Tibial artery (tissue), 4 donors: ENCODE results near the gene RGS11.

ENCODE experiments used
- DNase-seq, 2 donors: peaks; one replicate each; pipeline ENCODE4 v3.0.0-alpha.2; 2019
- H3K27ac ChIP-seq, 2 donors: fragments of 200-600 bp; sonication (generic) in 1 of 2; 1 replicate in 1 of 2; 2 replicates in 1 of 2; pipeline ENCODE4 v1.5.1; 2018 to 2019; ENCODE audit warnings: mild to moderate bottlenecking in 1 of 2
- H3K27me3 ChIP-seq, 2 donors: fragments of 200-600 bp; sonication (generic) in 1 of 2; one replicate each; pipeline versions ENCODE4 v1.5.1 to v1.6.0; 2016 to 2019
- H3K36me3 ChIP-seq, 3 donors: fragments of 200-600 bp; sonication (generic) in 2 of 3; one replicate each; pipeline ENCODE4 v1.5.1; 2016 to 2019; ENCODE audit warnings: mild to moderate bottlenecking in 2 of 3
- H3K4me1 ChIP-seq, 4 donors: fragments of 200-600 bp; sonication (generic) in 2 of 4; 1 replicate in 3 of 4; 2 replicates in 1 of 4; pipeline ENCODE4 v1.5.1; 2016 to 2019
- H3K4me3 ChIP-seq, 2 donors: fragments of 200-600 bp; sonication (generic) in 1 of 2; 1 replicate in 1 of 2; 2 replicates in 1 of 2; pipeline ENCODE4 v1.5.1; 2018 to 2019; ENCODE audit warnings: mild to moderate bottlenecking in 2 of 2
- H3K9me3 ChIP-seq, 3 donors: fragments of 200-600 bp; sonication (generic) in 1 of 3; one replicate each; pipeline ENCODE4 v1.5.1; 2016 to 2019
- intact Hi-C: fragments of 100-400 bp; cut with DNase I; formaldehyde crosslinking; loops from one replicate; pipeline ENCODE4 v1.15.0; 2023; ENCODE audit warnings: low total_unique reads
- TF ChIP-seq, protein P1 (sequence below), 2 experiments: fragments of 200-600 bp in 1 of 2; fragments of 450-650 bp in 1 of 2; IDR thresholded peaks; one replicate each; pipeline ENCODE4 v1.5.1; 2017 to 2019; ENCODE audit warnings: antibody characterized with exemption in 2 of 2, mild to moderate bottlenecking in 1 of 2, moderate library complexity in 1 of 2

RGS11 gene

DNA sequence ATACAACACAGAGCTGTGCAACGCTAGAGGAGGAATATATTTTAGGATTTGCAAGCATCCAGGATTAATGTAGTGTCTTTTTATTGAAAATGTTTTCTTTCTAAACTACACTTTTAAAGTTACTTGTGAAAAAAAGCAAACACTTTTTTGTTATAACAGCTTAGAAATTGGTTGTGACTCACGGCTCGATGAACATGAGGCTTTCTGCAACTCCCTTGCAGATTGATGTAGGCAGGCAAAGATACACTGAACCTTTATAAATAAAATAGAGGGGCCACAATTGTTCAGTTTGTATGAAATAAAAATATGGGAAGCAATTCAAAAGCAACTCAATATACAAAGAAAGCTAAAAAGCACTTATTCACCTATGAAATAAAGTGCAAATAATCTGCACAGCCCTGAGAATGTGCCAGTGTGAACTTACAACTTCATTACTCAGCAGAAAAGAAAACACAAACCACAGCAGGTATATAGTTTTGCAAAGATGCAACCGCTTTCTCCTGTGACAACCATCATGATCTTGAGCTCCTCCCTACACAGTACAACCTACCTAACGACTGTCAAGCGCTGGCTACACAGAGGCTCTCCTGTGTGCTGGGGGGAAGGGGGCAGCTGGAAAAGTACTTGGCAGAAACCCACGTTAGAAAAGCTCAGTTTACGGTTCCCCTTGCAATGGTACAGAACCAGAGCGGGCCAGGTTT is 47.4 kb downstream of the RGS11 start:
- no peak for DNase-seq
- intact Hi-C loops = no loop called here
- peak overlapping the region; percentile 90 to 95 for H3K27ac ChIP-seq

DNA sequence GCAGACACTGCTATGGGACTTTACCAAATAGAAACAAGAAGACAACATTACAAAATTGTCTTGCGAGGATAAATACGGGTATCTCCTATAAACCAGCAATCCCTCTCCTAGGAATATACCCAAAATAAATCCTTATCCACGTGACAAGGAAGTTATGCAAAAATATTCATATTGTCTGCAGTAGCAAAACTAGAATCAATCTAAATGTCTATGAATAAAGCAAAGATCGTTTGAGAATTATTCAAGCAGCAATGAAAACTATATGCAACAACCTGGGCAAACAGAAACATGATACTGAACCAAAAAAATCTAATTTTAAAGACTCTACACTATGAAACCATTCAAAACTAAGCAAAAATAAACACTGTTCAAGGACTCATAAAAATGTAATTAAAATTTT is 55.7 kb downstream of the RGS11 start:
- intact Hi-C loops = no loop called here
- Histone ChIP-seq H3K4me3 (no peak overlapping the region), H3K27ac (no peak overlapping the region), H3K36me3 (peaks cover 71 to 99% (median 76%) of the 10 kb centered on the region in 3 donors), H3K9me3 (no peaks in the 10 kb centered on the region), H3K27me3 (no peaks in the 10 kb centered on the region), H3K4me1 (no peaks in the 10 kb centered on the region)
- no peak for DNase-seq
- TF ChIP-seq, protein P1, sequence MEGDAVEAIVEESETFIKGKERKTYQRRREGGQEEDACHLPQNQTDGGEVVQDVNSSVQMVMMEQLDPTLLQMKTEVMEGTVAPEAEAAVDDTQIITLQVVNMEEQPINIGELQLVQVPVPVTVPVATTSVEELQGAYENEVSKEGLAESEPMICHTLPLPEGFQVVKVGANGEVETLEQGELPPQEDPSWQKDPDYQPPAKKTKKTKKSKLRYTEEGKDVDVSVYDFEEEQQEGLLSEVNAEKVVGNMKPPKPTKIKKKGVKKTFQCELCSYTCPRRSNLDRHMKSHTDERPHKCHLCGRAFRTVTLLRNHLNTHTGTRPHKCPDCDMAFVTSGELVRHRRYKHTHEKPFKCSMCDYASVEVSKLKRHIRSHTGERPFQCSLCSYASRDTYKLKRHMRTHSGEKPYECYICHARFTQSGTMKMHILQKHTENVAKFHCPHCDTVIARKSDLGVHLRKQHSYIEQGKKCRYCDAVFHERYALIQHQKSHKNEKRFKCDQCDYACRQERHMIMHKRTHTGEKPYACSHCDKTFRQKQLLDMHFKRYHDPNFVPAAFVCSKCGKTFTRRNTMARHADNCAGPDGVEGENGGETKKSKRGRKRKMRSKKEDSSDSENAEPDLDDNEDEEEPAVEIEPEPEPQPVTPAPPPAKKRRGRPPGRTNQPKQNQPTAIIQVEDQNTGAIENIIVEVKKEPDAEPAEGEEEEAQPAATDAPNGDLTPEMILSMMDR (IDR thresholded peaks at IDR 0.05) = no peak

More for the DNA sequence above, 47.4 kb downstream of the RGS11 start:
- Histone ChIP-seq H3K9me3 (no peaks in the 10 kb centered on the region), H3K4me3 (peak overlapping the region; percentile 79 to 88), H3K36me3 (peaks cover 37 to 44% (median 40%) of the 10 kb centered on the region in 3 donors), H3K27me3 (no peaks in the 10 kb centered on the region), H3K4me1 (peaks cover 5 to 22% (median 14%) of the 10 kb centered on the region in 4 donors)
- TF ChIP-seq, protein P1 (IDR thresholded peaks at IDR 0.05) = no peak
